Fibroblast of mammary gland (primary cell): ENCODE measurements around the gene CFL1.

Experiments
- DNase-seq: peaks from one replicate; pipeline ENCODE4 v3.0.0-alpha.2; 2010; ENCODE audit warnings: low read depth
- H3K4me3 ChIP-seq: 2 replicates; pipeline ENCODE4 v1.5.1; 2011; ENCODE audit warnings: low read depth, mild to moderate bottlenecking, low read length, moderate library complexity; ENCODE audit not compliant: control insufficient read depth
- CTCF ChIP-seq: conservative IDR thresholded peaks from 2 replicates; pipeline ENCODE4 v1.5.1; 2011; ENCODE audit warnings: low read depth, low read length, inconsistent platforms; ENCODE audit not compliant: control insufficient read depth, insufficient read depth

CFL1 gene

GRCh38 chr11:65814131-65814985, 43.6 kb downstream of the CFL1 start:
- no peak for TF ChIP-seq CTCF
- peak; percentile 86 for DNase-seq
- no peak overlapping the region for H3K4me3 ChIP-seq

GRCh38 chr11:65811764-65812475, 46.1 kb downstream of the CFL1 start:
- TF ChIP-seq CTCF = no peak
- no peak overlapping the region for H3K4me3 ChIP-seq
- peak; percentile 38 for DNase-seq

- TF ChIP-seq CTCF = no peak
- no peak overlapping the region for H3K4me3 ChIP-seq
- DNase-seq = peak; percentile 10
Measured at GRCh38 chr11:65810046-65810868, 47.7 kb downstream of the CFL1 start.

- TF ChIP-seq CTCF = no peak
- no peak for DNase-seq
- no peak overlapping the region for H3K4me3 ChIP-seq
Measured at GRCh38 chr11:65809496-65809895, 48.5 kb downstream of the CFL1 start.

DNA sequence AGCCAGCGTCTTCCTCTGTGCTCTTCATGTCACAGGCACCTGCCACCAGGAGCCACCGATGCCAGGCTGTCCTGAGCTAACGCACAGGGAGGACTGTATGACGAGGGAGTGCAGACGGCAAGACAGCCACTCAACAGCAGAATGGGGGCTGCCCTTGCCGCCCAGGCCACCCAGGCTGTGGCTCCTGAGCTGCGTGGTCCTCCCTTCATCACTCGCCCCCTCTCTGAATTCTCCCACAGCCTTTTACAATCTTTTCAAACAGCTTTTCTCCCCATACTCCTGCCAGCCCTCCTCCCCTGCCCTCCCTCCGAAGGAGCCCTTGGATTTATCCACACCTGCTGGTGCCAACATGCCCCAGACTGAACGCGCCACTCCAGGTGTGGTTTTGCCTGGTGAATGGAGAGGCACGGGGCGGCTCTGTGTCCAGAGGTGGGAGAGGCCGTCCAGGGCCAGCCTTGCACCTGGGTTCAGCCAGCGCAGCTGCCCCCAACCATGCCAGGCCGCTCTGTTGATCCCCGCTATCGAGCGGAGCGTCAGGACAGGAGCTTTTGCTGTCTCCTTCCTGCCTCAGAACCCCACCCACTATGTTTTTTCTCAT, 49.1 kb downstream of the CFL1 start:
- no peak for TF ChIP-seq CTCF
- DNase-seq = no peak
- no peak overlapping the region for H3K4me3 ChIP-seq

DNA sequence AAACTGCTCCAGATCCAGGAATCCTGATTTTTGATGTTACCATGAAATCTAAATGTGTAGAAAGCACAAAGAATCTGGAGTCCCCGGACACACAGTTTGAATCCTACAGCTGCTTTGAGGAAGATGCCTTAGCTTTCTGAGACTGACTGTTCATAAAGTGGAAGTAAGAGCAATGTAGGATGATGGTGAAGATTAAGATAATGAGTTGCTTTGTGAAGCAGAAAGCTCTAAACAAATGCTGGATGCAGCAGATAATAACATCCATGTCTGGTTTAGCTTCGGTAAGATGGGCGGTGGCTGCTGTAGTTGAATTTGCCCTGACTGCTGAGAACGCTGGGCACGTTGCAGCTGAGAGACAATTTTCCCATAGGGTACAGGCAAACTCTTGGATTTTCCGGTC, 51.0 kb downstream of the CFL1 start:
- no peak for DNase-seq
- H3K4me3 ChIP-seq = no peak overlapping the region
- no peak for TF ChIP-seq CTCF
